ENCODE measurements around the gene SF3B2.

SF3B2 gene

DNA sequence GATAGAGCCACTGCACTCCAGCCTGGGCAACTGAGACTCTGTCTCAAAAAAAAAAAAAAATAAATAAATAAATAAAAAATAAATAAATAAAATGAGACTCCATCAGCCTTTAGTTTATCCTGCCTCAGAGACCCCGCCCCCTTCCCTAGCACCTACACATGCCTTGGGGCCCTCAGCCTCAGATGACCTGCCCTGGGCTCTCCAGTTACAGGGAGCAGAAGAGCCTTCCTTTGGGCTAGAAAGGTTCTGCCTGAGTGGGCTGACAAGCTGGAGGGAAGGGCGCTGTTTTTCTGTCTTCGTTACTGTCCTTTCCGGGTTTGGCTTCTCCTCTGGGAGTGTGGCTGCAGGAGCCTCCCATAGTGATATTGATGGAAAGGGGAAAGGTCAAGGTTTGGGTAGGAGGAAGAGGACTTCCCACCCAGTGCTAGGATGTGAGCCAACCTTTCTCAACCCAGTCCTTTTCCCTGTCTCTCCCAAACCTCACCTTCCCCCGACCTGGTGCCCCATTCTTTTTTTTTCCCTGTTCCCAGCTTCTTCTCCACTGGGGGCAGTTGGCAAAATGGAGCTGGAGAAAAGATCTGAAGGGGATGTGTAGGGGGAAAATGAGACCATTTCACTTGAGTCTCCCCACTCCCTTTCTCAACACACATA is 1.5 kb upstream of the SF3B2 start:
- DNase-seq (ENCODE audit: low spot score): no peak

DNA sequence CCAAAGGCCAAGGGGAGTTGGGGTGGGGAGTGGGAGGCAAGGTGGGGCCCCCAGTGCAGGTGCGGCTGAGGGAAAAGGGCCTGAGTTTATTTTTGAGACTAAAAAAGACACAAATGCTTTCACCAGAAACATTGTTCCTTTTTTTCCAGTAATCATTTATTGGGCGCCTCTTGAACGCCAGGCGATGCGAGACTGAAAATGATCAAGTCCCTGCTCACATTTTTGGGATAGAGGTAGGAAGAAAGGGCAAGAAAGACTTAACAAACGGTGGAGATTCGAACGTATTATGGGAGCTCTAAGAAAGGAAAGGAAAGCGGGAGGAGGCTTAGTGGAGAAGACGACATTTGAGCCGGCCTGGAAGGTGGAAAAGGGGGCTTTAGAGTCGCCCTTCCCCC is 796 bp upstream of the SF3B2 start:
- DNase-seq (ENCODE audit: low spot score): no peak

DNA sequence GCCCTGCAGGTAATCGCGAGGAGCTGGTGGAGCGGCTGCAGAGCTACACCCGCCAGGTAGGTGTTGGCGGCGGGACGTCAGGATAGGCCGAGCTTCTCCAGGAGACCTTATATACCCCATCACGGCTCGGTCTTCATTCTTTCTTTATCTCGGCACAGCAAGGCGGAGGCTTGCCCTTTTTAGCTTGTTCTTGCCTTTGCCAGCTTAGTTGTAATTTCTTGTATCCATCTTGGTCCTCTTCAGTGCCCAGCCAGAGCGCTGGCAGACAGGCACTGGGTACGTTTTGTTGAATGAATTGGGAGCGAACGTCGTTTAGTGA is 459 bp downstream of the SF3B2 start:
- DNase-seq (ENCODE audit: low spot score): no peak

DNA sequence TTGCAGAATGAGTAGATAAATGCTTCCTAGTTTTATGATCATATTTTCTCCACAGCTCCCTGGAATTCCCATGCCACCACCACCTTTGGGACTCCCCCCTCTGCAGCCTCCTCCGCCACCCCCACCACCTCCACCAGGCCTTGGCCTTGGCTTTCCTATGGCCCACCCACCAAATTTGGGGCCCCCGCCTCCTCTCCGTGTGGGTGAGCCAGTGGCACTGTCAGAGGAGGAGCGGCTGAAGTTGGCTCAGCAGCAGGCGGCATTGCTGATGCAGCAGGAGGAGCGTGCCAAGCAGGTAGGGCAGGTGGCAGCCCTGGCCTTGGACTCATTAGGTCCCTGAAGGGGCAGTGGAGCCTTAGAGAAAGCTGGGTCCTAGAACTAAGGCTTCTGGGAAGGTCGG is 2.9 kb downstream of the SF3B2 start:
- DNase-seq (ENCODE audit: low spot score): no peak

DNA sequence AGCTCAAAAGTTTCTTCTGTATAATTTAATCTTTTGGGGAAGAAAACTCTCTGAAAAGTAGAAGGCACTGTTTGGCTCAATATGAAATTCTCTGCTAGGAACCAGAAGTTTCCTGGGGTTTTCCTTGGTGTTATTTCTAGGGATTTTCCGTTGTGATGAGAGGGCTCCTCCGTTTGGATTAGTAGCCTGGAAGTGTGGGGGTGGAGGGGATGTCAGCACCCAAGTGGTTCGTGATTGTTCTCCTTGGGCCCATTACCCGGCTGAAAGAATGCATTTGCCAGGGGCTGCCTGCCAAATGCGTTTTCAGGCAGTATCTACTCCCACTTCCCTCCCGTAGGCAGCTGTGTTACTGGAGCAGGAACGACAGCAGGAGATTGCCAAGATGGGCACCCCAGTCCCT is 4.3 kb downstream of the SF3B2 start:
- no peak for DNase-seq (ENCODE audit: low spot score)

DNA sequence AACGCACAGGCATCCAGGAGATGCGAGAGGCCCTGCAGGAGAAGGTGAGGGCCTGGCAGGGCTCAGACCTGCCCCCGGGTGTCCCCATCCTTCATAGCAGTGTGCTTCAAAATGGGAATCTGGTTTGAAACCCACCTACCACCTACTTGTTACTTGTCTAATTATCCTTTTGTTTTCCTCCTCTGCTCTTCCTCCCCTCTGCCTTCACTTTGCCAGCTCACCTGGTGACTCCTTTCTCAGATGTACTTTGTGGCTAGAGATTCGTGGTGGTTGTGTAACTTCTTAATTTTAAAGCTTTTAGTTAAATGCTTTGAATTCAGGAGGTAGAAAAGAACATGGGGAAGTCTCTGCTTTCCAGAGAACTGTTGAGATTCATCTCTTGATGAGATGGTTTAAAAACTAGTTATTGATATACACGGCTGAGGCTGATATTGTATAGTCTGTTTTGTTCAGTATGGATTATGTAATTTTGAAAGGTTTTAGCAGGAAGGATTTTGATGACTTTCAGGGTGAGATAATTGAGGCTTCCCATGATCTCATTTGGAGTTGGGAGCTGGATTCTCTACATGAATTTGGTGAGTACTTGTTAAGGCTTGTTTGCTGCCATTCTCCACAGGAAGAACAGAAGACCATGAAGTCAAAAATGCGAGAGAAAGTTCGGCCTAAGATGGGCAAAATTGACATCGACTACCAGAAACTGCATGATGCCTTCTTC is 8.0 kb downstream of the SF3B2 start:
- no peak for DNase-seq (ENCODE audit: low spot score)

DNA sequence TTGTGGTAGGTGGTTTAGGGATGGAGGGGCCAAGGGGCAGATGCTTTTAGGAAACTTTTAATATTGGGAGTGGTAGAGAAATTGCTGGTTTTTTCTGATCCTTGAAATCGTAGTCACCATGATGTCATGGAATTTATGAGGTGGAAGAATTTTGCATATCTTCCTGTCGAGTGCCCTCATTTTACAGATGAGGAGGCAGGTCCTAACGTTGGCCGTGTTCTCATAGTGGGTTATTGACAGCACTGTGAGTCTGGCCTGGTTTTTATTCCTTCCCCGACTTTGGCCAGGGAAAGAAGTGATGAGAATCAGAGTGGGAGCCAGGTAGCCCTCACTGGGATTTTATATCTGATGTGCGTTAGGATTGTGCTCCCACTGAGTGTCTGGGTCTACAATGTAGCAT is 9.1 kb downstream of the SF3B2 start:
- no peak for DNase-seq (ENCODE audit: low spot score)

DNA sequence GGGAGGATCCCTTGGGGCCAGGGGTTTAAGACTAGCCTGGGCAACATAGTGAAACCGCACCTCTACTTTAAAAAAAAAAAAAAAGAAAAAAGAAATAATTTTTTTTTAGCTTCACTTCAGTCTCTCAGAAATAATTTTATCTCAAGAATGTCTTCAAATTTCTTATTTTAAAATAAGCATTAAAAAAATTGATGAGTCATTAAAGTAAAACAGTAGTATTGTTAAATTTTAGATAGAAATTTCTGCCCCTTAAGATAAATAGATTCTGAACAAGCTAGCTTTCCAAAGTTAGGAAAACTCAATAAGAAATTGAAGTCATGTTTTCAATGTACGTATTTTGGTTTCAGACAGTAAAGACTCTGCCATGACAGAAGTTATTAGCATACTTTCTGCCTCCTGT is 10.2 kb downstream of the SF3B2 start:
- DNase-seq (ENCODE audit: low spot score): no peak

DNA sequence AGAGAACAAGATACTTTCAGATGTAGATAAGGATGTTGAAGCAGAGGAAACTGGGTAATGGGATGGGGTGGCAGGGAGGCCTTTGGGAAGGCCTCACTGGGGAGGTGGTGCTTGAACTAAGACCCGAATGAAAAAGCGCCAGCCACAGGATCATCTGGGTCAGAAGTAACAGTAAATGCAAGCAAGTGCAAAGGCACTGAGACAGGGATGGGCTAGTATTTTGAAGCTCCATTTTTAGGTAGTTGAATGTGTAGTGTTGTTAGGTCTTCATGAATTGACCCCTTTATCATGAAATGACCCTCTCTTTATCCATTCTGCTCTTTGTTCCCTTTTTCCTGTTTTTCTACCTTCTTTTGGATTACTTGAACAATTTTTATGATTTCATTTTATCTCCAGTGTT is 11.7 kb downstream of the SF3B2 start:
- DNase-seq (ENCODE audit: low spot score): no peak

DNA sequence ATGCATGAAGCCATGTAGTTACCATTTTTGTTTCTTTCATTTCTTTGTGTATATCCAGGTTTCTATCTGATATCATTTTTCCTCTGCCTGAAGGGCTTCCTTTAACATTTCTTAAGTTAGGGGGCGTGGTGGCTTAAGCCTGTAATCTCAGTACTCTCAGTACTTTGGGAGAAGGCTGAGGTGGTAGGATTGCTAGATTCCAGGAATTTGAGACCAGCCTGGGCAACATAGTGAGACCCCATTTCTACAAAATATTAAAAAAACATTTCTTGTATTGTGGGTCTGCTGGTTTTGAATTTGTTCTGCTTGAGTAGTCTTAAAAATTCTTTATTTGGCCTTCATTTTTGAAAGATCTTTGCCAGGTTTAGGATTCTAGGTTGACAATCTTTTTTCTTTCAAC is 12.4 kb downstream of the SF3B2 start:
- DNase-seq (ENCODE audit: low spot score): no peak

DNA sequence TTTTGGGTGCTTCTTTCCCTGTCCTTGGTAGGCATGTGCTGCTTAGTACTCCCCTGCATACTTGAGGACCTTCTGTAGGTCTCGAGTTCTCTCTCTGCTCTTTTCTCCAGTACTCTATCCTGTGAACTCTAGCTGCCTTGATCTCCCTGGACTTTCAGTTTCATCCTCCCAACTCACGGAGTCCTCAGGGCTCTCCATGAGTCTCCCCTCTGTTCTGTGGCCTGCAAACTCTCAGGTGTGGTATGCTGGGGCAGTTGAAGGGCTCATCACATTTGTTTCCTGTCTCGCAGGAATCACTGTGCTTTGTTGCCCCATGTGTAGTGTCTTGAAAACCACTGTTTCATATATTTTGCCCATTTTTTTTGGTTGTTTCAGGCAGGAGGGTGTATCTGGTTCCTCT is 14.6 kb downstream of the SF3B2 start:
- no peak for DNase-seq (ENCODE audit: low spot score)

DNA sequence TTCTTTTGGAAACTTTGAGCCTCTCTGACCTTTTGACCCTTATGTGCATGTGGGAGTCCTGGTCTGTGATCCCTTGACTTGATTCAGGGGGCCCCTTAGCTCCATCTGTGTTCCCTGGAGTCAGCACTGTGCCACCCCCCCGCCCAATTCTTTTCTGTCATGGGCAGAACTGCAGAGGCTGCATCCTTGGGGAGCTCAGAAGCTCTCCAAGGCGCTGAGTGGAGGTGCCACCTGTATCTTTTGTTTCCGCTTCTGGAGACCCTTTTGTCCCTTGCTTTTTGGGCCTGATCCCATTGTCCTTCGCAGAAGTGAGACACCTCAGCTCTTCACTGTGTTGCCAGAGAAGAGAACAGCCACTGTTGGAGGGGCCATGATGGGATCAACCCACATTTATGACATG is 15.5 kb downstream of the SF3B2 start:
- no peak for DNase-seq (ENCODE audit: low spot score)

DNA sequence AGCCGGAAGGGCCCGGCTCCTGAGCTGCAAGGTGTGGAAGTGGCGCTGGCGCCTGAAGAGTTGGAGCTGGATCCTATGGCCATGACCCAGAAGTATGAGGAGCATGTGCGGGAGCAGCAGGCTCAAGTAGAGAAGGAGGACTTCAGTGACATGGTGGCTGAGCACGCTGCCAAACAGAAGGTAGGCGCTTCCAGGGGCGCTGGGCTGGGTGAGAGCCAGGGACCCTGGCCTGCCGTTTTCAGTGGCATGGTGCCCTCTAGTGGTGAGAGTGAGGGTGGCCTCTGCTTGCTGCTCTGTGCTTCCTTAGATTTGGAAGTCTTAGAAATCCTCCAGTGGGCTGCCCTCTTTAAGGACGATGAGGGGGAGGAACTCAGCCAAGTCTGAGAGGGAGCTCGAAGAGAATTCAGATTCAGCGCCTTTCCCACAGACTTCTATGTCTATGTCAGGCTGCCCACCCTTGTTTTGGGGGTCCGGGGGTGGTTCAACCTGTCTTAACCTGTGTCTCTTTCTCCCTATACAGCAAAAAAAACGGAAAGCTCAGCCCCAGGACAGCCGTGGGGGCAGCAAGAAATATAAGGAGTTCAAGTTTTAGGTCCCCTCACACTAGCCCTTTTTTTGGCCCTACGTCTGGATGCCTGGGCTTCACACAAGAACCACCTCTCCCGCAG is 16.1 kb downstream of the SF3B2 start:
- DNase-seq (ENCODE audit: low spot score): peak; percentile 74

DNA sequence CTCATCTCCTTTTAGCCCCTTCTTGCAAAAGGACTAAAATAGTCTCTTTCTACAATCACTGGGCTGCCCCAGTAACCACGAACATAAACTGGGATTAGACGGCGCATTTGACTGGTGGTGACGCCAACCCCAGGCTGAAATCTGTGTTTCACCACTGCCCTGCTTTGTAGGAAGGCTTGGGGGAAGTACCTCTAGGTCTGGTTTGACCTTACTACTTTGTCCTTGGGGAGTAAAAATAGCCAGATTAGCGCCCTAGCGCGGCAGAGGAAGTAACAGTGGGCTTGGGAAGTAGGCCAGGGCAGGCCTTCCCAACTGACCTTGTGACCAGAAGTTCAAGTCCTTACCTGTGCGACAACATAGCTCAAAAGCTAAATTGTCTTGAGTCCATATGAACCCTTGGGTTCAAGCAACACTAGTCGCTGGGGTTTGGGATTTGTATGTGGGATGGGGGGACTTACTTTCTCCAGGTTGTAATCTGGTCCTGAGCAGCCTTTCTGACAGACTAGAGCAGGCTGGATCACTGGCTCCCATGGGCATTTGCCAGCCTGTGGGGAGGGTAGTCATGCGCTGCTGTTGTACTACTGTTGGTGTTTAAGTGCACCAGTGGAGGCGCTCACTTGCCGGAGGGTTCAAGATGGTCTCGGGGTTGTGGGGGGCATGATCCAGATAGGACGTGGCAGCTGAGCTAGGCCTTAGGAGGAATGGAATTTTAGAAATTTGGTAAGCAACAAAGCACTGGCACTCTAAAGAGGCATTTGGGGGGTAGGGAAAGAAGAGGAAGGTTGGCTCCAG is 17.0 kb downstream of the SF3B2 start:
- peak; percentile 66 for DNase-seq (ENCODE audit: low spot score)

DNA sequence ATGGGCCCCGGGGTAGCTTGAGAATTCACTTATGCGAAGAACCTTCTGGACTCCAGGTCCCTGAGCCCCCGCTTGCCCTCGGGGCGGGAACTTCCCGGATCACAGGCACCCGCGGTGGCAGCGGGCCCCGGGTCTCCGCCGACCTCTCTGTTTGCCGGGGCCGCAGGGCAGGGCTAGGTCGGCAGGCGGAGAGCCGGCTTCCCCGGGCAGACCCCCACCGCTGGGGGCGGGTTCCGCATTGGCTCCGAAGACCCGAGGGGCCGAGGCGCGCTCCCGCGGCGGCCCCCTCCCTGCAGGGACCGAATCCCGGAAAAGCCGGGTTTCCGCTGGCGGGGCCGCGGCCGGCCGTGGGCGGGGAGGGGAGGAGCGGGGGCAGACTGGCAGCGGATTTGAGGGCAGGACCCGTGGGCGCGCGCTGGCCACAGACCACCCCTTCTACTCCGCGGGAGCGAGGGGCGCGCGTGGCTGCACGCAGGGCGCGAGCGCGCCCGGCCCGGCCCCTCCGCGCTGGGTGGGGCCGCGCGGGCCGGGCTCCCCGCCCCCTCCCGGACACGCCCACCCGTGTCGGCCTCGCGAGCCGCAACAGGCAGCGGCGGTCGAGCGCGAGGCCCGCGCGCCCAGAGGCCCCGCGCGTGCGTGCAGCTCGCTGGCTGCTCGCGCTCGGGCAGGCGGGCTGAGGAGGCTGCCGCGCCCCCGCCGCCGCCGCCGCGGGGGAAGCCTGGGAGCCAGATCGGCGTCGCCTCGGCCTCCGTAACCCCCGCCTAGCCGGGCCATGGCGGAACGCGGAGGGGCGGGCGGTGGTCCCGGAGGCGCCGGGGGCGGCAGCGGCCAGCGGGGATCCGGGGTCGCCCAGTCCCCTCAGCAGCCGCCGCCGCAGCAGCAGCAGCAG is 17.8 kb downstream of the SF3B2 start, which contains the start of gene PACS1:
TSS of gene PACS1 (plus strand) at position 558 of the 889 bp plus-strand sequence. CDS start at position 773, 215 bp downstream.
- peak; percentile 81 for DNase-seq (ENCODE audit: low spot score)

DNA sequence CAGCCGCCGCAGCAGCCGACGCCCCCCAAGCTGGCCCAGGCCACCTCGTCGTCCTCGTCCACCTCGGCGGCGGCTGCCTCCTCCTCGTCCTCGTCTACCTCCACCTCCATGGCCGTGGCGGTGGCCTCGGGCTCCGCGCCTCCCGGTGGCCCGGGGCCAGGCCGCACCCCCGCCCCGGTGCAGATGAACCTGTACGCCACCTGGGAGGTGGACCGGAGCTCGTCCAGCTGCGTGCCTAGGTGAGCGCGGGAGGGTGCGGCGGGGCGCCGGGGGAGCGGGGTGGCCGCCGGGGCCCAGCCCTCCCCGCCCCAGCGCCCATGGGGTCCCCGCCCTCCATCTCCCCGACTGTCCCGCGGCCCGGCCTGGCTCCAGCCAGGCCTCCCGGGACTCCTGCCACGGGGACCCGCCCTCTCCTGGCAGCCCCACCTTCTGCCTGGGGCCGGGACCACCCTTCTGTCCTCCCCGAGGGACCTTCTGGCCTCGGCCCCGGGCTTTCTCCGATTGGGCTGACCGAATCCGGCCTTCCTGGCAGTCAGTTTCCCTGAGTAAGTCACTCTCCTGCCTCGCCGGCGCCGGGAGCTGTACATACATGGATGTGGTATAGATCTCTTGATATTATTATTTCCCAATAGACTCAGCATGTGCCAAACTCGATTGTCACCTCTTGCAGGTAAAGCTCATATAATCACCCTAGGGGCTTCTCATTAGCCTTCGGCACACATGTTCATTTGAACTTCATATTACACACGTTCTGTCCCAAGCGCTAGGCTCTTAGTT is 18.6 kb downstream of the SF3B2 start:
- DNase-seq (ENCODE audit: low spot score): peak; percentile 44

DNA sequence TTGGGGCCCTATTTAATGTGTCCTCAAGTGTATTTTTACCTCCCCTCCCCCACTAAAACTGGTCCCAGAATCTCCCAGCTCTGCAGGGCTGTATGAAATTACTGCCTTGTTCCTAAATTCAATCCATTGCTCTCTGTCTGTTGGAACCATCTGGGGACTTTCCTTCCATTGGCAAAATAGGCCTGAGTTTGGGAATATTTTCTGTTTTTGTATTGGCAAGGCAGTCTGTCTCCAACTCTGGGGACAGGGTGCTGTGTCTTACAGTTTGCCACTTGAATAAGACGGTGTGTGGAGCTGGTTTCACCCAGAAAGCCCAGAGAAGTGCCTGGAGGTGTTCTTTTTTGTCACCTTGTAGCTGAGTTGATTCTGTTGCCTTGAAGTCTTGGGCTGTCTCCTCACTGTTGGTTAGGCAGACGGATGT is 19.2 kb downstream of the SF3B2 start:
- DNase-seq (ENCODE audit: low spot score): peak; percentile 10

DNA sequence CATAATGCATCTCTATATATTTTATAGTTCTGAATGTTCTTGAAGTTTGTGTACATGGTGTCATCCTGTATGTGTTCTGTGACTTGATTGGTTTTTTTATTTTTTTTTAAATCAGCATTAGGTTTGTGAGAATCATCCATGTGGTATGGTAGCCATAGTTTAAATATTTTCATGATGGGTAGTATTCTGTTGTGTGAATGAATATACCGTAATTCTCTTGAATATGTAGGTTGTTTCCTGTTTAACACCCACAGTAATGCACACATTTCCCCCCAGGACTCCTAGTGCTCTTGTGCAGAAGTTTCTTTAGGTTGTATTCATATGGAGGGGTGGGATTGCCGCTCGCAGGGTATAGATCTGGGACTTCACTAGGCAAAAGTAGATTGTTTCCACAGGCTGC is 19.9 kb downstream of the SF3B2 start:
- no peak for DNase-seq (ENCODE audit: low spot score)

DNA sequence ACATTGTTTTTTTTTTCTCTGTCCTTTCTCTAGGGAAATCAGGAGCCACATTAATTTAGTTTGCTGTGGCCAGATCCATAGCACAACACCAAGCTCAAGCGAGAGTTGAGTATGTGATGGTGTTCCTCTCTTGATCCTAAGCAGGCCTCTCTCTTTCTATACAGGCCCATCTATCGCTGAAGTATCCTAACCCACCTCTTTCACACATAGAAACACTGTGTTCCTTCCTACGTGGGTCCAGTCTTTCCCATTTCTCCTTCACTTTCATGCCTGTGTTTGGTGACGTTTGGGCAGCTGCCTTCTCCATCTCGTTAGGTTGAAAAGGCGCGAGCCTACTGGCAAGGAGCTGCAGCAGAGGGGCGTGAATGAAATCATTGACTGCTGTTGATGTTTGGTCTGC is 20.4 kb downstream of the SF3B2 start:
- no peak for DNase-seq (ENCODE audit: low spot score)

DNA sequence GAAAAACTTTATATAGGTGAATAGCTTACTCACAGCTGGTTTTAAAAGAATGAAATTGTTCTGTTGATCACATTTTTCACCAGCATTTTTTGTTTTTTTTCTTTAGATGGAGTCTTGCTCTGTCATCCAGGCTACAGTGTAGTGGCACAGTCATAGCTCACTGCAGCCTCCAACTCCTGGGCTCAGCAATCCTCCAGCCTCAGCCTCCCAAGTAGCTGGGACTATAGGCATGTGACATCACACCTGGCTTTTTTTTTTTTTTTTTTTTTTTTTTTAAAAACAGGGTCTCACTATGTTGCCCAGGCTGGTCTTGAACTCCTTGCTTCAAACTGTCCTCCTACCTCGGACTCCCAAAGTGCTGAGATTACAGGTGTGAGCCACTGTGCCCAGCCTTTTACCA is 21.5 kb downstream of the SF3B2 start:
- DNase-seq (ENCODE audit: low spot score): no peak

DNA sequence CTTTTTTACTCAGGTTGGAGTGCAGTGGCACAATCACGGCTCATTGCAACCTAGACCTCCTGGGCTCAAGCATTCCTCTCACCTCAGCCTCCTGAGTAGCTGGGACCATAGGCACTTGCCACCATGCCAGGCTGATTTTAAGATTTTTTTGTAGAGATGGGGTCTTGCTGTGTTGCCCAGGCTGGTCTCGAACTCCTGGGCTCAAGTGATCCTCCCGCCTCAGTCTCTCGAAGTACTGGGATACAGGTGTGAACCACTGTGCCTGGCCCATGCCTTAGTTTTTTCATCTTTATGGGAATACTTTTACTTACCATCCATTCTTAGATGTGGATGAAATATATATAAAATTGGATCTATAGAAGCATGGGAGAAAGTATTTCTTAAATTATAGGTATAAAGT is 23.1 kb downstream of the SF3B2 start:
- no peak for DNase-seq (ENCODE audit: low spot score)
